ENCODE data around the gene SFMBT2. TPM values are rescaled to one million over a fixed set of nuclear protein-coding genes. Genes with fewer than 3 reads are reported as not detected.

Gene SFMBT2
- total and polyA plus RNA-seq, 10 donors: 4.4 to 47.7 (median 34.8) TPM

DNA sequence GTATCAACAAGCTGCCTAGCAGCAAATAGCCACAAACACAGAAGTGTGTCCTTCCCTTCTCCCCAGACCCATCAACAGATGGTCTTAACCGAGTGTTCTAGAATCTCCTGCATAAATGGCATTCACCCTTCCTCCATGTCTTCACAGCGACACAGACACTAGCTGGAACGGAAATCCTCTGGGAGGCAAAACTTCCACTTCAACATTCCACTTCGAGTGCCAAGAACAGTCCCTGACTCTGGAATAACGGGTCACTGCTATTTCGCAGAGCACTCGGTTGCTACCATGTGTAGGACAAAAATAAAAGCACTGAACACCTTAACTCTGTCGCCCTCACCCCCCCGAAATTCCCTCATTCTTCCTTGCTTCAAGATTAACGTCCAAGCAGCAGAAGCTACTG is 65.1 kb downstream of the SFMBT2 start:
- peak overlapping the region in 1 of 8 donors; percentile 15 for H3K27ac ChIP-seq
- intact Hi-C loops (cut with DNase I; ENCODE audit: low total_unique reads): no loop called here
- no peak overlapping the region for H3K4me3 ChIP-seq
- peaks cover 0 to 22% (median 5%) of the 10 kb centered on the region in 6 donors for H3K4me1 ChIP-seq
- no peaks in the 10 kb centered on the region for H3K27me3 ChIP-seq (replicated peaks in 1 of 7)
- no peak for DNase-seq
- WGBS, 5 donors: 72 to 84% (median 80%) methylated on average over 10 of the region's 10 CpGs
- peaks cover 0 to 19% (median 5%) of the 10 kb centered on the region in 6 donors for H3K36me3 ChIP-seq
- peaks cover 0 to 5% (median 0%) of the 10 kb centered on the region in 8 donors for H3K9me3 ChIP-seq
- TF ChIP-seq, protein P1, sequence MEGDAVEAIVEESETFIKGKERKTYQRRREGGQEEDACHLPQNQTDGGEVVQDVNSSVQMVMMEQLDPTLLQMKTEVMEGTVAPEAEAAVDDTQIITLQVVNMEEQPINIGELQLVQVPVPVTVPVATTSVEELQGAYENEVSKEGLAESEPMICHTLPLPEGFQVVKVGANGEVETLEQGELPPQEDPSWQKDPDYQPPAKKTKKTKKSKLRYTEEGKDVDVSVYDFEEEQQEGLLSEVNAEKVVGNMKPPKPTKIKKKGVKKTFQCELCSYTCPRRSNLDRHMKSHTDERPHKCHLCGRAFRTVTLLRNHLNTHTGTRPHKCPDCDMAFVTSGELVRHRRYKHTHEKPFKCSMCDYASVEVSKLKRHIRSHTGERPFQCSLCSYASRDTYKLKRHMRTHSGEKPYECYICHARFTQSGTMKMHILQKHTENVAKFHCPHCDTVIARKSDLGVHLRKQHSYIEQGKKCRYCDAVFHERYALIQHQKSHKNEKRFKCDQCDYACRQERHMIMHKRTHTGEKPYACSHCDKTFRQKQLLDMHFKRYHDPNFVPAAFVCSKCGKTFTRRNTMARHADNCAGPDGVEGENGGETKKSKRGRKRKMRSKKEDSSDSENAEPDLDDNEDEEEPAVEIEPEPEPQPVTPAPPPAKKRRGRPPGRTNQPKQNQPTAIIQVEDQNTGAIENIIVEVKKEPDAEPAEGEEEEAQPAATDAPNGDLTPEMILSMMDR (IDR thresholded peaks at IDR 0.05 in 8 of 11, conservative IDR thresholded peaks at IDR 0.05 in 3 of 11): no peak
- TF ChIP-seq POLR2A (IDR thresholded peaks at IDR 0.05): no peak
- TF ChIP-seq POLR2AphosphoS5 (IDR thresholded peaks at IDR 0.05): peak in 1 of 3 donors; percentile 45

DNA sequence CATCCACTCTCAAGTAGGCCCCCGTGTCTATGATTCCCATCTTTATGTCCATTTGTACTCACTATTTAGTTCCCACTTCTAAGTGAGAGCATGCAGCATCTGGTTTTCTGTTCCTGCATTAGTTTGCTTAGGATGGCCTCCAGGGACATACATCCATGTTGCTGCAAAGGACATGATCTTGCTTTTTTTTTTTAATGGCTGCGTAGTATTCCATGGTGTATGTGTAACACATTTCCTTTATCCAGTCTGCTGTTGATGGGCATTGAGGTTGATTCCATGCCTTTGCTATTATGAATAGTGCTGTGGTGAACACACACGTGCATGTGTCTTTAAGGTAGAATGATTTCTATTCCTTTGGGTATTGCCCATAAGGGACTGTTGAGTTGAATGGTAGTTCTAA is 67.8 kb downstream of the SFMBT2 start:
- Histone ChIP-seq H3K4me1 (peaks cover 0 to 36% (median 5%) of the 10 kb centered on the region in 6 donors), H3K4me3 (no peak overlapping the region), H3K36me3 (peaks cover 0 to 26% (median 0%) of the 10 kb centered on the region in 6 donors), H3K27me3 (replicated peaks in 1 of 7) (no peaks in the 10 kb centered on the region), H3K9me3 (peaks cover 0 to 5% (median 0%) of the 10 kb centered on the region in 8 donors), H3K27ac (no peak overlapping the region)
- no peak for DNase-seq
- TF ChIP-seq, protein P1 (IDR thresholded peaks at IDR 0.05 in 8 of 11, conservative IDR thresholded peaks at IDR 0.05 in 3 of 11): no peak
- TF ChIP-seq POLR2A (IDR thresholded peaks at IDR 0.05) (no peak), POLR2AphosphoS5 (IDR thresholded peaks at IDR 0.05) (no peak)
- WGBS, 5 donors: 90 to 95% (median 91%) methylated on average over 3 of the region's 3 CpGs
- intact Hi-C loops (cut with DNase I; ENCODE audit: low total_unique reads): no loop called here

DNA sequence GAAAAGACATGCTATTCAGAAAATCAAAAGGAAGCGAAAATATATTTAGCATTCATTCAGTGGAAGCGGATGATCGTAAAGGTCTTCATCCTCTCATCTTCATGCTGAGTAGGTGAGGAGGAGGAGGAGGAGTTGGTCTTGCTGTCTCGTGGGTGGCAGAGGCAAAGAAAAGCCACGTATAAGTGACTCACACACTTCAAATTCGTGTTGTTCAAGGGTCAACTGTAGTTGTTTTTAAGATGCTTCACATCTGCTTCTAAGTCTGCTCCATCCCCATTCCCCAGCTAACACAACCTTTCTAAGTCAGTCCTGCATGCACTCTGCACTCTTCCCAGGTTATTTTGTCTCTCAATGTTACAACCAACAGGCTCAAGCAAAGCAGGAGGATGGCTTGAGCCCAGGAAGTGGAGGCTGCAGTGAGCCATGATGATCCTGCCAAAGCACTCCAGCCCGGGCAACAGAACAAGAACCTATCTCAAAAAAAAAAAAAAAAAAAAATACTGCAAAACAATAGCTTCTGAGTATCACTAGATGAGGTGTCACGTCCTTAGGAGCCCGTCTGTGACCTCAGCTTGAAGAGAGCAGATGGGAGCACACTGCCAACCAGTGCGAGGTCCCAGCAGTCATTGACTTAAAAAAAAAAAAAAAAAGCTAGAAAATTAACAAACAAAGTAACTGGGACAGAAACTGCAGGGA is 70.5 kb downstream of the SFMBT2 start:
- H3K9me3 ChIP-seq: peaks cover 0 to 5% (median 0%) of the 10 kb centered on the region in 8 donors
- intact Hi-C loops (cut with DNase I; ENCODE audit: low total_unique reads): no loop called here
- DNase-seq: no peak
- TF ChIP-seq POLR2AphosphoS5 (IDR thresholded peaks at IDR 0.05) (no peak), POLR2A (IDR thresholded peaks at IDR 0.05) (no peak)
- H3K27ac ChIP-seq: no peak overlapping the region
- peaks cover 0 to 40% (median 5%) of the 10 kb centered on the region in 6 donors for H3K4me1 ChIP-seq
- no peaks in the 10 kb centered on the region for H3K27me3 ChIP-seq (replicated peaks in 1 of 7)
- H3K36me3 ChIP-seq: peaks cover 0 to 26% (median 0%) of the 10 kb centered on the region in 6 donors
- H3K4me3 ChIP-seq: no peak overlapping the region
- WGBS, 5 donors: 76 to 81% (median 80%) methylated on average over 10 of the region's 10 CpGs

DNA sequence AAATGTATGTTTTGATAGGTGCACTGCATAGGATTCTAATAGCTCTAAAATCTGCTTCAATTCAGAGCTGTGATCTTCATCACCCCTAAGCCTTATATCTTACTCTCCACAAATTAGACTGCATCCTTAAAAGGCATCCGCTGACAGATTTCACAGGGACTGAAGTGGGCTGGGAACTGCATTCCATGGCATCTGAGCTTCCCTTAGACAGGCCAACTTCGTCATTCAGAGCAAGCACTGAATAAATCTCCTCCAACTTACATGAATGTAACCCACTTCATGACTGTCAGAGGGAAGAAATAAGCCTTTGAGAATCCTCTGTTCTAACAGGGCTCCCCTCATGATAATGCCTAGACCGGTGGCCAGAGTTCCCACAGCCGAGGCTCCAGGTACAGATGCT is 71.3 kb downstream of the SFMBT2 start:
- DNase-seq: no peak
- TF ChIP-seq POLR2A (IDR thresholded peaks at IDR 0.05) (no peak), POLR2AphosphoS5 (IDR thresholded peaks at IDR 0.05) (no peak)
- TF ChIP-seq, protein P1 (IDR thresholded peaks at IDR 0.05 in 8 of 11, conservative IDR thresholded peaks at IDR 0.05 in 3 of 11): no peak
- intact Hi-C loops (cut with DNase I; ENCODE audit: low total_unique reads): no loop called here
- Histone ChIP-seq H3K27ac (no peak overlapping the region), H3K36me3 (peaks cover 0 to 26% (median 0%) of the 10 kb centered on the region in 6 donors), H3K9me3 (peaks cover 0 to 5% (median 0%) of the 10 kb centered on the region in 8 donors), H3K4me1 (peaks cover 0 to 37% (median 6%) of the 10 kb centered on the region in 6 donors), H3K27me3 (replicated peaks in 1 of 7) (no peaks in the 10 kb centered on the region), H3K4me3 (no peak overlapping the region)
- WGBS, 5 donors: 75 to 94% (median 91%) methylated on average over 4 of the region's 4 CpGs

All from spleen (tissue), 11 donors.